ENCODE measurements around the gene NR1D2.
"Not testable (repeated sequence)": the region's sequence is repeated elsewhere in the genome, so short reads cannot be mapped to it uniquely, and the experiment has no call there.

The NR1D2 gene

GRCh38 chr3:23944861-23945662, at the start of gene NR1D2:
NR1D2 (plus strand) TSS chr3:23945286; CDS start chr3:23945579, 293 bp downstream.
- in situ Hi-C loops (cut with MboI; ENCODE audit: low pct_unique_long_range_greater_than_20kb, low sequenced_read_pairs) = no loop called here
- DNase-seq = peak; percentile 75

- DNase-seq = no peak
- in situ Hi-C loops (cut with MboI; ENCODE audit: low pct_unique_long_range_greater_than_20kb, low sequenced_read_pairs) = no loop called here
Observed at GRCh38 chr3:23900744-23901143, 44.3 kb upstream of the NR1D2 start.

- no peak for DNase-seq
- in situ Hi-C loops (cut with MboI; ENCODE audit: low pct_unique_long_range_greater_than_20kb, low sequenced_read_pairs) = no loop called here
Observed at GRCh38 chr3:23904545-23904944, 40.5 kb upstream of the NR1D2 start.

- in situ Hi-C loops (cut with MboI; ENCODE audit: low pct_unique_long_range_greater_than_20kb, low sequenced_read_pairs) = no loop called here
Observed at GRCh38 chr3:23909341-23909740, 35.7 kb upstream of the NR1D2 start.

GRCh38 chr3:23911397-23911796, 33.7 kb upstream of the NR1D2 start:
- in situ Hi-C loops (cut with MboI; ENCODE audit: low pct_unique_long_range_greater_than_20kb, low sequenced_read_pairs) = no loop called here
- DNase-seq = no peak

More at GRCh38 chr3:23909341-23909740, 35.7 kb upstream of the NR1D2 start:
- DNase-seq = no peak

- in situ Hi-C loops (cut with MboI; ENCODE audit: low pct_unique_long_range_greater_than_20kb, low sequenced_read_pairs); DNase-seq: not testable (repeated sequence)
Observed at GRCh38 chr3:23912335-23912734, 32.8 kb upstream of the NR1D2 start.

- in situ Hi-C loops (cut with MboI; ENCODE audit: low pct_unique_long_range_greater_than_20kb, low sequenced_read_pairs) = no loop called here
- DNase-seq = no peak
Observed at GRCh38 chr3:23913182-23913581, 31.9 kb upstream of the NR1D2 start.

GRCh38 chr3:23913873-23914743, 31.0 kb upstream of the NR1D2 start:
- in situ Hi-C loops (cut with MboI; ENCODE audit: low pct_unique_long_range_greater_than_20kb, low sequenced_read_pairs) = no loop called here
- no peak for DNase-seq

- in situ Hi-C loops (cut with MboI; ENCODE audit: low pct_unique_long_range_greater_than_20kb, low sequenced_read_pairs) = no loop called here
- DNase-seq = peak; percentile 75
Observed at GRCh38 chr3:23915537-23916108, 29.5 kb upstream of the NR1D2 start.

- no peak for DNase-seq
- in situ Hi-C loops (cut with MboI; ENCODE audit: low pct_unique_long_range_greater_than_20kb, low sequenced_read_pairs) = no loop called here
Observed at GRCh38 chr3:23916152-23916885, 28.8 kb upstream of the NR1D2 start.

GRCh38 chr3:23916886-23917678, 28.0 kb upstream of the NR1D2 start, which contains the start of the genes NKIRAS1 and RPL15:
NKIRAS1 (minus strand) TSS chr3:23916990; CDS start chr3:23910904, 6,086 bp downstream.
RPL15 (plus strand) TSS chr3:23917132; CDS start chr3:23917860, 728 bp downstream.
- peak; percentile 97 for DNase-seq
- in situ Hi-C loops (cut with MboI; ENCODE audit: low pct_unique_long_range_greater_than_20kb, low sequenced_read_pairs) = no loop called here

GRCh38 chr3:23917679-23918303, 27.3 kb upstream of the NR1D2 start:
- peak; percentile 84 for DNase-seq
- in situ Hi-C loops (cut with MboI; ENCODE audit: low pct_unique_long_range_greater_than_20kb, low sequenced_read_pairs) = not testable (repeated sequence)

GRCh38 chr3:23918331-23918730, 26.8 kb upstream of the NR1D2 start:
- in situ Hi-C loops (cut with MboI; ENCODE audit: low pct_unique_long_range_greater_than_20kb, low sequenced_read_pairs) = not testable (repeated sequence)

GRCh38 chr3:23919628-23920027, 25.5 kb upstream of the NR1D2 start:
- DNase-seq = no peak
- in situ Hi-C loops (cut with MboI; ENCODE audit: low pct_unique_long_range_greater_than_20kb, low sequenced_read_pairs) = no loop called here

More at GRCh38 chr3:23918331-23918730, 26.8 kb upstream of the NR1D2 start:
- not testable (repeated sequence) for DNase-seq

GRCh38 chr3:23920151-23920655, 24.9 kb upstream of the NR1D2 start:
- no peak for DNase-seq
- in situ Hi-C loops (cut with MboI; ENCODE audit: low pct_unique_long_range_greater_than_20kb, low sequenced_read_pairs) = no loop called here

- no peak for DNase-seq
- in situ Hi-C loops (cut with MboI; ENCODE audit: low pct_unique_long_range_greater_than_20kb, low sequenced_read_pairs) = no loop called here
Observed at GRCh38 chr3:23921052-23921511, 24.0 kb upstream of the NR1D2 start.

GRCh38 chr3:23923786-23924185, 21.3 kb upstream of the NR1D2 start:
- DNase-seq = peak; percentile 65
- in situ Hi-C loops (cut with MboI; ENCODE audit: low pct_unique_long_range_greater_than_20kb, low sequenced_read_pairs) = no loop called here
